H9 (cell line): ENCODE measurements around the gene ASPSCR1. TPM values are rescaled to one million over a fixed set of nuclear protein-coding genes. Genes with fewer than 3 reads are reported as not detected.

Source experiments
- DNase-seq: peaks from one replicate; pipeline ENCODE4 v3.0.0-alpha.2; 2017
- H2AFZ ChIP-seq: one replicate; pipeline ENCODE4 v1.6.1; 2013; ENCODE audit warnings: mild to moderate bottlenecking, low read length, control low read depth, moderate library complexity
- H2AK5ac ChIP-seq: 2 replicates; pipeline ENCODE4 v1.6.1; 2013; ENCODE audit warnings: low read length, control low read depth, mixed read lengths; ENCODE audit not compliant: insufficient read length
- H2BK120ac ChIP-seq: one replicate; pipeline ENCODE4 v1.6.1; 2013; ENCODE audit warnings: low read depth, mild to moderate bottlenecking, low read length, control low read depth, inconsistent platforms; ENCODE audit not compliant: poor library complexity, severe bottlenecking
- H2BK12ac ChIP-seq: 2 replicates; pipeline ENCODE4 v1.6.1; 2013; ENCODE audit warnings: low read length, control low read depth, mixed read lengths, low read depth; ENCODE audit not compliant: insufficient read length
- H2BK15ac ChIP-seq: 2 replicates; pipeline ENCODE4 v1.6.1; 2013; ENCODE audit warnings: low read depth, low read length, control low read depth
- H2BK20ac ChIP-seq: one replicate; pipeline ENCODE4 v1.6.1; 2013; ENCODE audit warnings: low read depth, mild to moderate bottlenecking, low read length, control low read depth, inconsistent platforms; ENCODE audit not compliant: poor library complexity, severe bottlenecking
- H2BK5ac ChIP-seq: 2 replicates; pipeline ENCODE4 v1.6.1; 2013; ENCODE audit warnings: low read length, control low read depth, mixed read lengths; ENCODE audit not compliant: insufficient read length
- H3K14ac ChIP-seq: 2 replicates; pipeline ENCODE4 v1.6.1; 2013; ENCODE audit warnings: low read length, control low read depth; ENCODE audit not compliant: insufficient read depth
- H3K18ac ChIP-seq: 2 replicates; pipeline ENCODE4 v1.6.1; 2013; ENCODE audit warnings: low read depth, mild to moderate bottlenecking, mixed read lengths, low read length, control low read depth; ENCODE audit not compliant: insufficient read length
- H3K23ac ChIP-seq: 2 replicates; pipeline ENCODE4 v1.6.1; 2013; ENCODE audit warnings: low read length, control low read depth, mixed read lengths, low read depth; ENCODE audit not compliant: insufficient read length
- H3K23me2 ChIP-seq: 2 replicates; pipeline ENCODE4 v1.6.1; 2013; ENCODE audit warnings: low read depth, mild to moderate bottlenecking, mixed read lengths, low read length, control low read depth; ENCODE audit not compliant: insufficient read length, poor library complexity, severe bottlenecking
- H3K27ac ChIP-seq: 2 replicates; pipeline ENCODE4 v1.5.1; 2013; ENCODE audit warnings: low read length, control low read depth, mixed read lengths, low read depth; ENCODE audit not compliant: insufficient read length
- H3K27me3 ChIP-seq: 2 replicates; pipeline ENCODE4 v1.6.1; 2013; ENCODE audit warnings: low read length, control low read depth, inconsistent platforms; ENCODE audit not compliant: insufficient read depth
- H3K4ac ChIP-seq: 2 replicates; pipeline ENCODE4 v1.6.1; 2013; ENCODE audit warnings: low read depth, mild to moderate bottlenecking, control low read depth, inconsistent platforms, low read length, moderate library complexity
- H3K4me1 ChIP-seq: 2 replicates; pipeline ENCODE4 v1.6.1; 2013; ENCODE audit warnings: low read length, control low read depth, inconsistent platforms; ENCODE audit not compliant: insufficient read depth
- H3K4me2 ChIP-seq: 2 replicates; pipeline ENCODE4 v1.6.1; 2013; ENCODE audit warnings: low read length, control low read depth, mixed read lengths; ENCODE audit not compliant: insufficient read length, insufficient read depth
- H3K56ac ChIP-seq: 2 replicates; pipeline ENCODE4 v1.6.1; 2013; ENCODE audit warnings: low read depth, mild to moderate bottlenecking, mixed read lengths, low read length, control low read depth; ENCODE audit not compliant: insufficient read length
- H3K79me1 ChIP-seq: 2 replicates; pipeline ENCODE4 v1.6.1; 2013; ENCODE audit warnings: low read depth, mild to moderate bottlenecking, moderate library complexity, low read length, control low read depth, inconsistent platforms; ENCODE audit not compliant: insufficient read depth, poor library complexity, severe bottlenecking
- H3K79me2 ChIP-seq: 2 replicates; pipeline ENCODE4 v1.6.1; 2013; ENCODE audit warnings: low read length, control low read depth, inconsistent platforms; ENCODE audit not compliant: insufficient read depth
- H3K9ac ChIP-seq: 2 replicates; pipeline ENCODE4 v1.6.1; 2013; ENCODE audit warnings: low read length, control low read depth, mixed read lengths; ENCODE audit not compliant: insufficient read length; ENCODE audit errors: extremely low read depth
- H3K9me3 ChIP-seq: one replicate; pipeline ENCODE4 v1.6.1; 2013; ENCODE audit warnings: low read depth, low read length, inconsistent platforms; ENCODE audit not compliant: control insufficient read depth
- H3T11ph ChIP-seq: one replicate; pipeline ENCODE4 v1.6.1; 2013; ENCODE audit warnings: mild to moderate bottlenecking, low read length, control low read depth, inconsistent platforms
- H4K20me1 ChIP-seq: one replicate; pipeline ENCODE4 v1.6.1; 2013; ENCODE audit not compliant: control insufficient read depth, insufficient read length, insufficient read depth
- H4K5ac ChIP-seq: 2 replicates; pipeline ENCODE4 v1.6.1; 2013; ENCODE audit warnings: low read depth, mild to moderate bottlenecking, mixed read lengths, low read length, control low read depth; ENCODE audit not compliant: insufficient read length
- H4K8ac ChIP-seq: replicated peaks from 2 replicates; pipeline ENCODE4 v1.6.1; 2013; ENCODE audit warnings: low read length, control low read depth, mixed read lengths, low read depth; ENCODE audit not compliant: insufficient read length
- H4K91ac ChIP-seq: 2 replicates; pipeline ENCODE4 v1.6.1; 2013; ENCODE audit warnings: low read depth, mild to moderate bottlenecking, moderate library complexity, mixed read lengths, low read length, control low read depth; ENCODE audit not compliant: insufficient read length
- H3K27ac Mint-ChIP-seq, 3 experiments: 2 replicates in 2 of 3; 3 replicates in 1 of 3; pipeline ENCODE4 v1.8.0; 2020 to 2021; ENCODE audit warnings: mixed read lengths in 3 of 3, mild to moderate bottlenecking in 1 of 3, moderate library complexity in 1 of 3
- H3K27me3 Mint-ChIP-seq: 2 replicates; pipeline ENCODE4 v1.8.0; 2021; ENCODE audit warnings: low read depth, mild to moderate bottlenecking, moderate library complexity, mixed read lengths
- H3K36me3 Mint-ChIP-seq, 3 experiments: 2 replicates in 2 of 3; 3 replicates in 1 of 3; pipeline ENCODE4 v1.8.0; 2020 to 2021; ENCODE audit warnings: low read depth in 3 of 3, mixed read lengths in 3 of 3; ENCODE audit not compliant: insufficient read depth in 1 of 3
- H3K4me1 Mint-ChIP-seq, 2 experiments: 2 replicates each; pipeline ENCODE4 v1.8.0; 2020; ENCODE audit warnings: mixed read lengths in 2 of 2
- H3K4me3 Mint-ChIP-seq, 2 experiments: 2 replicates in 1 of 2; 3 replicates in 1 of 2; pipeline ENCODE4 v1.8.0; 2020 to 2021; ENCODE audit warnings: mild to moderate bottlenecking in 2 of 2, mixed read lengths in 2 of 2, moderate library complexity in 1 of 2
- H3K9me3 Mint-ChIP-seq, 2 experiments: 2 replicates in 1 of 2; 3 replicates in 1 of 2; pipeline ENCODE4 v1.8.0; 2020; ENCODE audit warnings: mild to moderate bottlenecking in 2 of 2, mixed read lengths in 2 of 2, moderate library complexity in 1 of 2
- WGBS: extraction: QIAGEN DNeasy Blood & Tissue Kit; methylation state at CpG from one replicate; pipeline ENCODE4 v1.1.7; 2013; ENCODE audit warnings: missing lambda C conversion rate, low lambda C conversion rate, mixed read lengths; ENCODE audit not compliant: insufficient read length; ENCODE audit errors: extremely low coverage; 5-methylcytosine and 5-hydroxymethylcytosine counted together
- total RNA-seq: library from RNA; stranded (reverse); gene quantifications from 2 replicates; pipeline ENCODE4 v1.2.1, GENCODE V29; 2021
- TF ChIP-seq, protein P1 (sequence below): fragments of 200-600 bp; sonication (generic); conservative IDR thresholded peaks from 3 replicates; pipeline ENCODE4 v1.8.0; 2021; ENCODE audit warnings: antibody characterized with exemption, mild to moderate bottlenecking

ASPSCR1 gene
- total RNA-seq, 1 experiment from 2014 or later: 50.9 TPM

DNA sequence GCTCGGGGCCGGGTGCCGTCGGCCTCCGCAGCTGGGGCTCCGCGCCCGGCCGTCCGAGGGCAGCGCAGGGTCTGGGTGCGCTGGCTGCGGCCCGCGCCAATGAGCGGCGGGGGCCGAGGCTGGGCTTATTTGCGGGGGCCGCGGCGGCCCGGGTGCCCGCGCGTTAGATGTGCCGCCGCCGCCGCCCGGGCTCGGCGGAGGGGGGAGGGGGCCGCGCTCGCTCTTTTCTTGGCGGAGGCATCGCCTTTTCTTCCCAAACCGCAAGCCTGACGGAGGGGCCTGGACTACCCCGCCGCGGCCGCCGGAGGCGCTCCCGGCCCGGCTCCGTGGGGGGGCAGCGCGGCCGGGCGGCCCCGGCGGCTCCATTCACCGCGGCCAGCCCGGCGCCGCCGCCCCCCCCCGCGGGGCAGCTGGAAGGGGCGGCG lies 16.3 kb upstream of the ASPSCR1 start, which contains the start of gene NOTUM:
Gene NOTUM, minus strand, starts transcription at position 101 of the 425 bp plus-strand sequence. CDS start 278 bp downstream, outside the sequence.
- H3K27me3 ChIP-seq: peaks cover 43% of the 10 kb centered on the region; the same call in 1 of the 2 replicates
- Mint-ChIP-seq H3K4me3 (peak within 1 kb of the TSS; percentile 36 to 72; a peak in 3 of 5 replicates), H3K27ac (no peak within 1 kb of the TSS), H3K4me1 (peaks cover 9 to 10% of the 10 kb centered on the region in 2 experiments), H3K36me3 (no peaks in the 10 kb centered on the region; a peak in 1 of 7 replicates), H3K27me3 (peaks cover 79% of the 10 kb centered on the region), H3K9me3 (peaks cover 0 to 4% of the 10 kb centered on the region in 2 experiments; a peak in 1 of 5 replicates)
- no peak within 1 kb of the TSS for H2BK20ac ChIP-seq
- H3K9me3 ChIP-seq: no peaks in the 10 kb centered on the region
- no peak within 1 kb of the TSS for H4K8ac ChIP-seq
- no peak within 1 kb of the TSS for H3K4ac ChIP-seq
- no peak within 1 kb of the TSS for H3K14ac ChIP-seq
- no peaks in the 10 kb centered on the region for H3K79me2 ChIP-seq
- H3K27ac ChIP-seq: no peak within 1 kb of the TSS
- H3K23ac ChIP-seq: no peak within 1 kb of the TSS
- H4K91ac ChIP-seq: no peak within 1 kb of the TSS
- H2AK5ac ChIP-seq: no peak within 1 kb of the TSS
- no peak within 1 kb of the TSS for H3K18ac ChIP-seq
- no peak within 1 kb of the TSS for H2AFZ ChIP-seq
- WGBS: no CpG with 5 or more reads among the region's 65 CpGs
- no peak within 1 kb of the TSS for H3T11ph ChIP-seq
- H4K20me1 ChIP-seq: no peaks in the 10 kb centered on the region
- H3K4me1 ChIP-seq: no peaks in the 10 kb centered on the region
- no peak within 1 kb of the TSS for H4K5ac ChIP-seq
- H3K23me2 ChIP-seq: peaks cover 3% of the 10 kb centered on the region
- DNase-seq: no peak
- H3K9ac ChIP-seq: no peak within 1 kb of the TSS
- H3K56ac ChIP-seq: no peak within 1 kb of the TSS
- H3K79me1 ChIP-seq: no peaks in the 10 kb centered on the region
- H2BK12ac ChIP-seq: no peak within 1 kb of the TSS
- H2BK15ac ChIP-seq: no peak within 1 kb of the TSS
- H2BK5ac ChIP-seq: no peak within 1 kb of the TSS
- H2BK120ac ChIP-seq: no peak within 1 kb of the TSS
- TF ChIP-seq, protein P1, sequence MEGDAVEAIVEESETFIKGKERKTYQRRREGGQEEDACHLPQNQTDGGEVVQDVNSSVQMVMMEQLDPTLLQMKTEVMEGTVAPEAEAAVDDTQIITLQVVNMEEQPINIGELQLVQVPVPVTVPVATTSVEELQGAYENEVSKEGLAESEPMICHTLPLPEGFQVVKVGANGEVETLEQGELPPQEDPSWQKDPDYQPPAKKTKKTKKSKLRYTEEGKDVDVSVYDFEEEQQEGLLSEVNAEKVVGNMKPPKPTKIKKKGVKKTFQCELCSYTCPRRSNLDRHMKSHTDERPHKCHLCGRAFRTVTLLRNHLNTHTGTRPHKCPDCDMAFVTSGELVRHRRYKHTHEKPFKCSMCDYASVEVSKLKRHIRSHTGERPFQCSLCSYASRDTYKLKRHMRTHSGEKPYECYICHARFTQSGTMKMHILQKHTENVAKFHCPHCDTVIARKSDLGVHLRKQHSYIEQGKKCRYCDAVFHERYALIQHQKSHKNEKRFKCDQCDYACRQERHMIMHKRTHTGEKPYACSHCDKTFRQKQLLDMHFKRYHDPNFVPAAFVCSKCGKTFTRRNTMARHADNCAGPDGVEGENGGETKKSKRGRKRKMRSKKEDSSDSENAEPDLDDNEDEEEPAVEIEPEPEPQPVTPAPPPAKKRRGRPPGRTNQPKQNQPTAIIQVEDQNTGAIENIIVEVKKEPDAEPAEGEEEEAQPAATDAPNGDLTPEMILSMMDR: peak; percentile 36; the same call in 2 of the 3 replicates
- H3K4me2 ChIP-seq: peak within 1 kb of the TSS; percentile 4
